CD4-positive, alpha-beta memory T cell (primary cell): ENCODE data around the gene LTA4H. TPM values are rescaled to one million over a fixed set of nuclear protein-coding genes. Genes with fewer than 3 reads are reported as not detected.

ENCODE experiments used
- CTCF ChIA-PET: fragments of 350-600 bp; sonication (Branson Sonifier 250); formaldehyde crosslinking; loops from one replicate; lab custom pipeline; 2021; ENCODE audit warnings: inconsistent platforms; ENCODE audit not compliant: partially characterized antibody; lab: Charles Lee
- POLR2A ChIA-PET: fragments of 350-600 bp; sonication (Branson Sonifier 250); formaldehyde crosslinking; loops from one replicate; lab custom pipeline; 2021; ENCODE audit not compliant: partially characterized antibody; lab: Charles Lee
- DNase-seq, 5 donors: peaks; one replicate each; pipeline versions ENCODE4 v3.0.0 to v3.0.0-alpha.2; 2020 to 2022; ENCODE audit warnings: mixed read lengths in 1 of 5
- H3K27ac ChIP-seq: one replicate; pipeline ENCODE4 v1.7.0; 2013; ENCODE audit warnings: low read depth, low read length
- H3K27me3 ChIP-seq: 2 replicates; pipeline ENCODE4 v1.7.0; 2013; ENCODE audit warnings: mild to moderate bottlenecking, low read length, moderate library complexity; ENCODE audit not compliant: insufficient read depth
- H3K36me3 ChIP-seq: 2 replicates; pipeline ENCODE4 v1.7.0; 2013; ENCODE audit warnings: mild to moderate bottlenecking, low read length, moderate library complexity; ENCODE audit not compliant: insufficient read depth
- H3K4me1 ChIP-seq: 2 replicates; pipeline ENCODE4 v1.7.0; 2013; ENCODE audit warnings: mild to moderate bottlenecking, low read length, moderate library complexity; ENCODE audit not compliant: insufficient read depth
- H3K4me3 ChIP-seq, 2 donors: one replicate each; pipeline ENCODE4 v1.7.0; 2013; ENCODE audit warnings: low read length in 2 of 2, mild to moderate bottlenecking in 1 of 2
- H3K9me3 ChIP-seq, 2 donors: one replicate each; pipeline ENCODE4 v1.7.0; 2013; ENCODE audit warnings: low read length in 2 of 2, control low read depth in 1 of 2; ENCODE audit not compliant: control insufficient read depth in 1 of 2
- H3K27ac Mint-ChIP-seq, 7 donors: one replicate each; pipeline ENCODE4 v1.8.0; 2020 to 2021; ENCODE audit warnings: mixed read lengths in 7 of 7, mild to moderate bottlenecking in 6 of 7, inconsistent platforms in 3 of 7, moderate library complexity in 3 of 7
- H3K27me3 Mint-ChIP-seq, 2 donors: one replicate each; pipeline ENCODE4 v1.8.0; 2020 to 2021; ENCODE audit warnings: mixed read lengths in 2 of 2
- H3K36me3 Mint-ChIP-seq, 2 donors: one replicate each; pipeline ENCODE4 v1.8.0; 2020 to 2021; ENCODE audit warnings: mixed read lengths in 2 of 2, inconsistent platforms in 1 of 2, mild to moderate bottlenecking in 1 of 2
- H3K4me1 Mint-ChIP-seq, 4 donors: one replicate each; pipeline ENCODE4 v1.8.0; 2020 to 2021; ENCODE audit warnings: mixed read lengths in 4 of 4, mild to moderate bottlenecking in 1 of 4
- H3K4me3 Mint-ChIP-seq, 8 donors: one replicate each; pipeline ENCODE4 v1.8.0; 2020 to 2021; ENCODE audit warnings: mixed read lengths in 8 of 8, mild to moderate bottlenecking in 7 of 8, moderate library complexity in 6 of 8, inconsistent platforms in 3 of 8
- H3K9me3 Mint-ChIP-seq, 8 donors: one replicate each; pipeline ENCODE4 v1.8.0; 2020 to 2021; ENCODE audit warnings: mixed read lengths in 8 of 8, mild to moderate bottlenecking in 5 of 8, inconsistent platforms in 3 of 8, moderate library complexity in 1 of 8
- intact Hi-C: fragments of 100-400 bp; cut with micrococcal nuclease; formaldehyde crosslinking; loops from one replicate; pipeline ENCODE4 v1.15.1; 2023
- polyA plus RNA-seq, 2 donors: library from polyadenylated mRNA; unstranded; fragments of 300-500 nt; fragmentation: Illumina TruSeq; gene quantifications; one replicate each; pipeline ENCODE4 v1.2.3, GENCODE V29; 2021
- total RNA-seq, 2 experiments: library from RNA; stranded (reverse); gene quantifications; one replicate each; pipeline ENCODE4 v1.2.3, GENCODE V29; 2021

Gene LTA4H
- total and polyA plus RNA-seq, 4 experiments from 2014 or later = 57.7 to 77.6 (median 58.7) TPM

- no peak for DNase-seq
- Mint-ChIP-seq H3K36me3 (no peaks in the 10 kb centered on the region), H3K27me3 (peaks cover 1% of the 10 kb centered on the region in 2 donors), H3K27ac (no peak overlapping the region), H3K4me1 (peaks cover 2 to 13% (median 8%) of the 10 kb centered on the region in 4 donors), H3K9me3 (no peaks in the 10 kb centered on the region), H3K4me3 (no peak overlapping the region)
- CTCF ChIA-PET = interaction anchor here (1.1 to 1.5 kb wide), 3 partner anchors 21 to 140 kb away, joined by 3 to 5 read pairs (median 4); no protein-coding TSS in a partner anchor
- no peak overlapping the region for H3K27ac ChIP-seq
- H3K36me3 ChIP-seq = no peaks in the 10 kb centered on the region
- intact Hi-C loops = no loop called here
- POLR2A ChIA-PET = no interaction called here
- H3K4me3 ChIP-seq = no peak overlapping the region
- no peaks in the 10 kb centered on the region for H3K4me1 ChIP-seq
- no peaks in the 10 kb centered on the region for H3K27me3 ChIP-seq
- no peaks in the 10 kb centered on the region for H3K9me3 ChIP-seq
Measured at GRCh38 chr12:96075560-96075959, 40.2 kb upstream of the LTA4H start.

- no peaks in the 10 kb centered on the region for H3K4me1 ChIP-seq
- Mint-ChIP-seq H3K4me3 (no peak overlapping the region), H3K36me3 (no peaks in the 10 kb centered on the region), H3K4me1 (peaks cover 2 to 13% (median 9%) of the 10 kb centered on the region in 4 donors), H3K27ac (peak overlapping the region in 3 of 7 donors; percentile 3 to 30 (median 20)), H3K27me3 (peaks cover 1% of the 10 kb centered on the region in 2 donors), H3K9me3 (no peaks in the 10 kb centered on the region)
- no peaks in the 10 kb centered on the region for H3K36me3 ChIP-seq
- intact Hi-C loops = no loop called here
- H3K27ac ChIP-seq = no peak overlapping the region
- DNase-seq = no peak
- ChIA-PET CTCF (interaction anchor here (0.5 to 1.9 kb wide), 4 partner anchors 13 to 142 kb away, joined by 3 to 12 read pairs (median 4); no protein-coding TSS in a partner anchor), POLR2A (no interaction called here)
- H3K27me3 ChIP-seq = no peaks in the 10 kb centered on the region
- no peaks in the 10 kb centered on the region for H3K9me3 ChIP-seq
- no peak overlapping the region for H3K4me3 ChIP-seq
Measured at GRCh38 chr12:96073346-96074330, 38.3 kb upstream of the LTA4H start.

GRCh38 chr12:96070670-96071279 lies 35.4 kb upstream of the LTA4H start:
- CTCF ChIA-PET = interaction anchor here (0.9 to 1.2 kb wide), 5 partner anchors 9 to 446 kb away, joined by 3 to 6 read pairs (median 4); no protein-coding TSS in a partner anchor
- no peak overlapping the region for H3K27ac ChIP-seq

GRCh38 chr12:96069511-96070231 lies 34.3 kb upstream of the LTA4H start:
- Histone ChIP-seq H3K4me1 (peaks cover 3% of the 10 kb centered on the region), H3K36me3 (no peaks in the 10 kb centered on the region), H3K4me3 (no peak overlapping the region), H3K27me3 (no peaks in the 10 kb centered on the region), H3K27ac (no peak overlapping the region), H3K9me3 (no peaks in the 10 kb centered on the region)
- H3K9me3 Mint-ChIP-seq = no peaks in the 10 kb centered on the region
- CTCF ChIA-PET = interaction anchor here (0.9 to 1.6 kb wide), 3 partner anchors 146 to 447 kb away, joined by 3 to 12 read pairs (median 3); no protein-coding TSS in a partner anchor
- H3K4me1 Mint-ChIP-seq = peaks cover 5 to 19% (median 14%) of the 10 kb centered on the region in 4 donors
- POLR2A ChIA-PET = interaction anchor here (1.4 kb wide), 1 partner anchor 146 kb away, joined by 3 read pairs; no protein-coding TSS in a partner anchor
- no peak overlapping the region for H3K27ac Mint-ChIP-seq
- H3K36me3 Mint-ChIP-seq = no peaks in the 10 kb centered on the region
- intact Hi-C loops = no loop called here
- peaks cover 1% of the 10 kb centered on the region in 2 donors for H3K27me3 Mint-ChIP-seq
- DNase-seq = no peak
- H3K4me3 Mint-ChIP-seq = no peak overlapping the region

More at GRCh38 chr12:96070670-96071279, 35.4 kb upstream of the LTA4H start:
- no peaks in the 10 kb centered on the region for H3K4me1 ChIP-seq
- POLR2A ChIA-PET = interaction anchor here (1.4 kb wide), 1 partner anchor 145 kb away, joined by 3 read pairs; no protein-coding TSS in a partner anchor
- no peaks in the 10 kb centered on the region for H3K36me3 Mint-ChIP-seq
- H3K9me3 Mint-ChIP-seq = no peaks in the 10 kb centered on the region
- no peaks in the 10 kb centered on the region for H3K9me3 ChIP-seq
- H3K4me1 Mint-ChIP-seq = peaks cover 2 to 13% (median 9%) of the 10 kb centered on the region in 4 donors
- H3K27me3 Mint-ChIP-seq = peaks cover 1% of the 10 kb centered on the region in 2 donors
- peak overlapping the region in 2 of 7 donors; percentile 38 to 63 for H3K27ac Mint-ChIP-seq
- intact Hi-C loops = no loop called here
- no peak for DNase-seq
- no peak overlapping the region for H3K4me3 ChIP-seq
- no peaks in the 10 kb centered on the region for H3K36me3 ChIP-seq
- H3K27me3 ChIP-seq = no peaks in the 10 kb centered on the region
- H3K4me3 Mint-ChIP-seq = no peak overlapping the region

DNA sequence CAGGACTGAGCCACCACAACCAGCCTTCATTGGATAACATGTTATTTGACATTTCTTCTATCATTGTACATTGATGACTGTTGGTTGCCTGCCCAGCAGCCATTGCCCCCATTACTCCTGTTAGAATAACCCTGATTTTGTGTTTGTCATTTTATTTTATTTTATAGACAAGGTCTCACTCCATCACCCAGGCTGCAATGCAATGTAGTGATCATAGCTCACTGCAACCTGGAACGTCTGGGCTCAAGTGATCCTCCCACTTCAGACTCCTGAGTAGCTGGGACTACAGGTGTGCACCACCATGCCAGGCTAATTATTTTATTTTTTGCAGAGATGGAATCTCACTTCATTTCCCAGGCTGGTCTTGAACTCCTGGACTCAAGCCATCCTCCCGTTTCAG lies 33.2 kb upstream of the LTA4H start:
- POLR2A ChIA-PET = no interaction called here
- no peak overlapping the region for H3K4me3 ChIP-seq
- H3K9me3 ChIP-seq = no peaks in the 10 kb centered on the region
- DNase-seq = no peak
- CTCF ChIA-PET = interaction anchor here (1.6 kb wide), 1 partner anchor 147 kb away, joined by 12 read pairs; no protein-coding TSS in a partner anchor
- Mint-ChIP-seq H3K27ac (no peak overlapping the region), H3K4me3 (no peak overlapping the region), H3K9me3 (no peaks in the 10 kb centered on the region), H3K27me3 (peaks cover 0 to 1% of the 10 kb centered on the region in 2 donors), H3K4me1 (peaks cover 11 to 29% (median 23%) of the 10 kb centered on the region in 4 donors), H3K36me3 (no peaks in the 10 kb centered on the region)
- no peak overlapping the region for H3K27ac ChIP-seq
- no peaks in the 10 kb centered on the region for H3K27me3 ChIP-seq
- H3K4me1 ChIP-seq = peaks cover 13% of the 10 kb centered on the region
- H3K36me3 ChIP-seq = no peaks in the 10 kb centered on the region
- intact Hi-C loops = no loop called here

GRCh38 chr12:96068111-96068510 lies 32.7 kb upstream of the LTA4H start:
- Histone ChIP-seq H3K27ac (no peak overlapping the region), H3K4me1 (peaks cover 18% of the 10 kb centered on the region), H3K36me3 (no peaks in the 10 kb centered on the region), H3K27me3 (no peaks in the 10 kb centered on the region), H3K4me3 (no peak overlapping the region), H3K9me3 (no peaks in the 10 kb centered on the region)
- Mint-ChIP-seq H3K9me3 (no peaks in the 10 kb centered on the region), H3K27me3 (peaks cover 0 to 1% of the 10 kb centered on the region in 2 donors), H3K4me3 (no peak overlapping the region), H3K36me3 (no peaks in the 10 kb centered on the region), H3K27ac (no peak overlapping the region), H3K4me1 (peaks cover 14 to 34% (median 23%) of the 10 kb centered on the region in 4 donors)
- ChIA-PET POLR2A (interaction anchor here (0.6 kb wide), 1 partner anchor 147 kb away, joined by 4 read pairs; no protein-coding TSS in a partner anchor), CTCF (interaction anchor here (1.5 to 4.9 kb wide), 2 partner anchors 11 to 145 kb away, joined by 7 to 152 read pairs; no protein-coding TSS in a partner anchor)
- no peak for DNase-seq
- intact Hi-C loops = no loop called here
